PFSK-1 (cell line): Measurements from ENCODE around the gene EEF1AKMT2.

ENCODE experiments used
- FOXP2 ChIP-seq: optimal IDR thresholded peaks from 2 replicates; pipeline ENCODE3; 2011; ENCODE audit warnings: borderline replicate concordance, control low read depth, inconsistent platforms; ENCODE audit not compliant: insufficient read depth; ENCODE audit errors: extremely low read length, extremely low read depth
- POLR2AphosphoS5 ChIP-seq: IDR thresholded peaks from 2 replicates; pipeline ENCODE4 v1.6.1; 2012; ENCODE audit warnings: low read depth, mild to moderate bottlenecking, control low read depth, low read length, moderate library complexity
- SIN3A ChIP-seq: IDR thresholded peaks from 2 replicates; pipeline ENCODE4 v1.6.1; 2012; ENCODE audit warnings: mild to moderate bottlenecking, low read length, moderate library complexity, borderline replicate concordance; ENCODE audit not compliant: insufficient read depth
- TAF1 ChIP-seq: IDR thresholded peaks from 2 replicates; pipeline ENCODE4 v1.6.1; 2012; ENCODE audit warnings: low read length, control low read depth, borderline replicate concordance; ENCODE audit not compliant: insufficient read depth
- TF ChIP-seq, protein P1 (sequence below), 2 experiments: IDR thresholded peaks; 2 replicates each; pipeline versions ENCODE4 v1.6.1 to v1.8.0; 2011 to 2012; ENCODE audit warnings: low read depth in 2 of 2, low read length in 2 of 2, control low read depth in 1 of 2, inconsistent platforms in 1 of 2, mild to moderate bottlenecking in 1 of 2, moderate library complexity in 1 of 2; ENCODE audit not compliant: insufficient read depth in 1 of 2

The EEF1AKMT2 gene

DNA sequence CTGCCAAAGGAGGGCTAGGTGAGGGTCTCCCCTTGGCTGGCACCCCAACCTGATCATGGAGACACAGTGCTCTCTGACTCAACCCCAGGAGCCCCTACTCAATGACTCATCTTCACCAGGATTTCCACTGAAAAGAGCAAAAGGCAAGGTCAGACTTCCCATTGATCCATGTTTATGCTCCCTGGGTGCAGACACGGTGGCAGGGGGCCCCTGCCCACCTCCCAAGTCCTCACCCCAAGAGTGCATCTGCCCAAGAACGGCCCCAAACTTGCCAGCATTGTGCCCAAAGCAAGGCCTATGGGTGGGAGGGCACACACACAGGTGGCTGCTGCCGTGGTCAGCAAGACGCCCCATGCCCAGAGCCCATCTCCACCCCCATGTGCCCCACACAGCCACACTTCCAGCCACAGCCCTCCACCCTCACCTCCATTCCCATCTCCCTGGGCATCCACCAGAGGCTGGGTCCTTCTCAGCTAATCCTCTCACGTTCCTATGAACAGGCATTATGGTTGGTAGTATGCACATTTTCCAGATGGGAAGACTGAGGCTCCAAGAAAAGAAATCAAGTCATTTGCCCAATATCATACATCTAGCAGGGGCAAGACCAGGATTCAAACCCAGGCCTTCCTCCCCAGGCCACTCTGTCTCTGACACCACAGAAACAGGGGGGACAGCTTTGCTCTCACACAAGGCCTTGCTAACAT, 78.8 kb downstream of the EEF1AKMT2 start:
- TF ChIP-seq, protein P1, sequence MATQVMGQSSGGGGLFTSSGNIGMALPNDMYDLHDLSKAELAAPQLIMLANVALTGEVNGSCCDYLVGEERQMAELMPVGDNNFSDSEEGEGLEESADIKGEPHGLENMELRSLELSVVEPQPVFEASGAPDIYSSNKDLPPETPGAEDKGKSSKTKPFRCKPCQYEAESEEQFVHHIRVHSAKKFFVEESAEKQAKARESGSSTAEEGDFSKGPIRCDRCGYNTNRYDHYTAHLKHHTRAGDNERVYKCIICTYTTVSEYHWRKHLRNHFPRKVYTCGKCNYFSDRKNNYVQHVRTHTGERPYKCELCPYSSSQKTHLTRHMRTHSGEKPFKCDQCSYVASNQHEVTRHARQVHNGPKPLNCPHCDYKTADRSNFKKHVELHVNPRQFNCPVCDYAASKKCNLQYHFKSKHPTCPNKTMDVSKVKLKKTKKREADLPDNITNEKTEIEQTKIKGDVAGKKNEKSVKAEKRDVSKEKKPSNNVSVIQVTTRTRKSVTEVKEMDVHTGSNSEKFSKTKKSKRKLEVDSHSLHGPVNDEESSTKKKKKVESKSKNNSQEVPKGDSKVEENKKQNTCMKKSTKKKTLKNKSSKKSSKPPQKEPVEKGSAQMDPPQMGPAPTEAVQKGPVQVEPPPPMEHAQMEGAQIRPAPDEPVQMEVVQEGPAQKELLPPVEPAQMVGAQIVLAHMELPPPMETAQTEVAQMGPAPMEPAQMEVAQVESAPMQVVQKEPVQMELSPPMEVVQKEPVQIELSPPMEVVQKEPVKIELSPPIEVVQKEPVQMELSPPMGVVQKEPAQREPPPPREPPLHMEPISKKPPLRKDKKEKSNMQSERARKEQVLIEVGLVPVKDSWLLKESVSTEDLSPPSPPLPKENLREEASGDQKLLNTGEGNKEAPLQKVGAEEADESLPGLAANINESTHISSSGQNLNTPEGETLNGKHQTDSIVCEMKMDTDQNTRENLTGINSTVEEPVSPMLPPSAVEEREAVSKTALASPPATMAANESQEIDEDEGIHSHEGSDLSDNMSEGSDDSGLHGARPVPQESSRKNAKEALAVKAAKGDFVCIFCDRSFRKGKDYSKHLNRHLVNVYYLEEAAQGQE (IDR thresholded peaks at IDR 0.05; ENCODE audit: insufficient read depth in 1 of 2, low read depth in 2 of 2, low read length in 2 of 2), result no peak
- TF ChIP-seq TAF1 (no peak), POLR2AphosphoS5 (no peak), FOXP2 (no peak), SIN3A (no peak)

DNA sequence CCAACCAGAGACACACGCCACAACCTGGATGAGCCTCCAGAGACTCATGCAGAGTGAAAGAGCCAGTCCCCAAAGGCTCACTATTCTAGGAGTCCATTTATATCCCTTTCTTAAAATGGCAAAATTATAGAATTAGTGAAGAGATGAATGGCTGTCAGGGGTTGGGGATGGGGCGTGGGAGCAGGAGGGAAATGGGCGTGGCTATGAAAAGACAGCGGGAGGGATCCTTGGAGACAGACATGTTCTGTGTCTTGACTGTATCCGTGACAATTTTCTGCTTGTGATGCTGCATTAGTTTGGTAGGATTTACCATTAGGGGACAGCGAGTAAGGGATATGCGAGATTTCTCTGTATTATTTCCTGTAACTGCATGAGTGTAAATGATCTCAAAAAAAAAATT, 80.5 kb downstream of the EEF1AKMT2 start:
- TF ChIP-seq FOXP2 (no peak), POLR2AphosphoS5 (no peak), SIN3A (no peak), TAF1 (no peak)
- TF ChIP-seq, protein P1 (IDR thresholded peaks at IDR 0.05; ENCODE audit: insufficient read depth in 1 of 2, low read depth in 2 of 2, low read length in 2 of 2), result no peak

DNA sequence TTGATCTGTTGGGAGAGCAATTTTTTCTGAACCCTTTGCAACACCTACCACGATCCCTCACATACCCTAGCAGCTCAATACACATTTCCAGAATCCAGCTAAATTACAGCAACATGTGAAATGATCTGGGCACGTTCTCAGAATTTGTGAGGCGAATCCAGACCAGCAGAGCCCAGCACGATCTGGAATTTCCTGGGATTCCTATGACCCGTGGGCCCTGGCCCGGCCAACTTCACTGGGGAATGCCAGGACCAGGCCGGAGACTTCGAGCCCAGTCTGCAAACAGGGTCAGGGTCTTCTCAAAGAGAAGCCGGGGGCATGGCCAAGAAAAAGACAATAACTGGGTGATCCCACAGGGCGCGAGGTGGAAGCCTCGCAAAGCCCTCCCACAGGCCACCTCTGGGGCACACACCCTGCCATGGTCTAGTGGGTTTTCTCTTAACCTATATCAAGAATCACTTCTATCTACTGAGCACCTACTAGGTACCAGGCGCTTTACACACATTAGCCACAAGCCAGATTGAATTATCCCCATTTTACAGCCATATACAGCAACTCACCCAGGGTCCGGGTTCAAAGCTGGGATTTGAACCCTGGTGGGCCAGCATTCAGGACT, 81.3 kb downstream of the EEF1AKMT2 start:
- TF ChIP-seq FOXP2 (no peak), POLR2AphosphoS5 (no peak), TAF1 (no peak), SIN3A (no peak)
- TF ChIP-seq, protein P1 (IDR thresholded peaks at IDR 0.05; ENCODE audit: insufficient read depth in 1 of 2, low read depth in 2 of 2, low read length in 2 of 2), result no peak

DNA sequence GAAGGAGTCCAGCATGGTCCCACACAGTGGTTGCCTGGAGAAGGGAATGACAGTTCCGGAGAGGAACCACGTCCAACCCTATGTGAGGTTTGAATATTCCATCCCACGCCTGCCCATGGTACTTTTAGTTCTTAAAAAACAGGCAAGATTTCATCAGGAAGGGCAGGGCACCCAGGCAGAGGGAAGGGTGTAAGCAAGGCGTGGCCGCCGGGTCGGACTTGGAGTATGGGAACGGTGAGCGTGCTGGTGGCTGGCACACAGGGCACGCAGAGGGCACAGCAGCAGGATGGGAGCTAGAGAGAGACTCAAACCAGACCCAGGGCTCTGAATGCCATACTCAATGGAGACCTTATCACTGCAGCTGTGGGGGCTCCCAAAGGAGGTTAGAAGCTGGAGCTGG, 81.8 kb downstream of the EEF1AKMT2 start:
- TF ChIP-seq TAF1, result no peak
- no peak for TF ChIP-seq SIN3A
- TF ChIP-seq, protein P1 (IDR thresholded peaks at IDR 0.05; ENCODE audit: insufficient read depth in 1 of 2, low read depth in 2 of 2, low read length in 2 of 2), result no peak
- TF ChIP-seq POLR2AphosphoS5, result no peak
- no peak for TF ChIP-seq FOXP2
